ENCODE measurements around the gene FGF3. TPM values are rescaled to one million over a fixed set of nuclear protein-coding genes. Genes with fewer than 3 reads are reported as not detected.

FGF3 gene
- total and polyA plus RNA-seq, 2 donors from 2014 or later, result not detected

GRCh38 chr11:69864686-69865661 is 45.8 kb upstream of the FGF3 start:
- Histone ChIP-seq H3K36me3 (ENCODE audit: control insufficient read depth in 2 of 3, insufficient read depth in 3 of 3, low read length in 3 of 3) (no peaks in the 10 kb centered on the region), H3K4me3 (ENCODE audit: low read length in 3 of 3) (no peak overlapping the region), H3K27me3 (ENCODE audit: control insufficient read depth, insufficient read depth, low read length) (no peaks in the 10 kb centered on the region), H3K9me3 (ENCODE audit: control insufficient read depth in 2 of 3, insufficient read depth in 1 of 3, low read length in 3 of 3) (no peaks in the 10 kb centered on the region), H3K9ac (ENCODE audit: low read length in 3 of 3) (no peak overlapping the region), H3K4me1 (ENCODE audit: control insufficient read depth in 2 of 3, insufficient read depth in 2 of 3, low read depth in 1 of 3, low read length in 3 of 3) (no peaks in the 10 kb centered on the region), H3K27ac (ENCODE audit: low read depth in 2 of 2, low read length in 2 of 2) (no peak overlapping the region)
- intact Hi-C loops (cut with DNase I), result no loop called here
- DNase-seq (peak; percentile 45 to 61 (median 56)), FAIRE-seq (no peak)
- TF ChIP-seq CTCF (IDR thresholded peaks at IDR 0.05; ENCODE audit: borderline replicate concordance, extremely low read depth, insufficient read depth), result no peak

- DNase-seq (peak in 2 of 5 donors; percentile 32 to 48), FAIRE-seq (no peak)
- H3K4me1 ChIP-seq (ENCODE audit: control insufficient read depth in 2 of 3, insufficient read depth in 2 of 3, low read depth in 1 of 3, low read length in 3 of 3), result no peaks in the 10 kb centered on the region
- H3K9ac ChIP-seq (ENCODE audit: low read length in 3 of 3), result no peak overlapping the region
- intact Hi-C loops (cut with DNase I), result no loop called here
- H3K27me3 ChIP-seq (ENCODE audit: control insufficient read depth, insufficient read depth, low read length), result no peaks in the 10 kb centered on the region
- no peak overlapping the region for H3K27ac ChIP-seq (ENCODE audit: low read depth in 2 of 2, low read length in 2 of 2)
- no peak overlapping the region for H3K4me3 ChIP-seq (ENCODE audit: low read length in 3 of 3)
- no peaks in the 10 kb centered on the region for H3K9me3 ChIP-seq (ENCODE audit: control insufficient read depth in 2 of 3, insufficient read depth in 1 of 3, low read length in 3 of 3)
- no peak for TF ChIP-seq CTCF (IDR thresholded peaks at IDR 0.05; ENCODE audit: borderline replicate concordance, extremely low read depth, insufficient read depth)
- H3K36me3 ChIP-seq (ENCODE audit: control insufficient read depth in 2 of 3, insufficient read depth in 3 of 3, low read length in 3 of 3), result no peaks in the 10 kb centered on the region
Measured at GRCh38 chr11:69863544-69864200, 44.5 kb upstream of the FGF3 start.

- intact Hi-C loops (cut with DNase I), result no loop called here
- FAIRE-seq (no peak), DNase-seq (peak in 1 of 5 donors; percentile 32)
- no peaks in the 10 kb centered on the region for H3K36me3 ChIP-seq (ENCODE audit: control insufficient read depth in 2 of 3, insufficient read depth in 3 of 3, low read length in 3 of 3)
- no peak for TF ChIP-seq CTCF (IDR thresholded peaks at IDR 0.05; ENCODE audit: borderline replicate concordance, extremely low read depth, insufficient read depth)
- H3K4me1 ChIP-seq (ENCODE audit: control insufficient read depth in 2 of 3, insufficient read depth in 2 of 3, low read depth in 1 of 3, low read length in 3 of 3), result no peaks in the 10 kb centered on the region
- no peak overlapping the region for H3K4me3 ChIP-seq (ENCODE audit: low read length in 3 of 3)
- H3K9ac ChIP-seq (ENCODE audit: low read length in 3 of 3), result no peak overlapping the region
- no peaks in the 10 kb centered on the region for H3K9me3 ChIP-seq (ENCODE audit: control insufficient read depth in 2 of 3, insufficient read depth in 1 of 3, low read length in 3 of 3)
- H3K27ac ChIP-seq (ENCODE audit: low read depth in 2 of 2, low read length in 2 of 2), result no peak overlapping the region
- H3K27me3 ChIP-seq (ENCODE audit: control insufficient read depth, insufficient read depth, low read length), result no peaks in the 10 kb centered on the region
Measured at GRCh38 chr11:69862797-69863543, 43.8 kb upstream of the FGF3 start.

All from kidney (tissue), 14 donors.